ENCODE data around the gene ANAPC1. TPM values are rescaled to one million over a fixed set of nuclear protein-coding genes. Genes with fewer than 3 reads are reported as not detected.
"Not testable (repeated sequence)": the region's sequence is repeated elsewhere in the genome, so short reads cannot be mapped to it uniquely, and the experiment has no call there.

Gene ANAPC1
- total RNA-seq, 2 donors from 2014 or later = 74.5 to 79.9 TPM

DNA sequence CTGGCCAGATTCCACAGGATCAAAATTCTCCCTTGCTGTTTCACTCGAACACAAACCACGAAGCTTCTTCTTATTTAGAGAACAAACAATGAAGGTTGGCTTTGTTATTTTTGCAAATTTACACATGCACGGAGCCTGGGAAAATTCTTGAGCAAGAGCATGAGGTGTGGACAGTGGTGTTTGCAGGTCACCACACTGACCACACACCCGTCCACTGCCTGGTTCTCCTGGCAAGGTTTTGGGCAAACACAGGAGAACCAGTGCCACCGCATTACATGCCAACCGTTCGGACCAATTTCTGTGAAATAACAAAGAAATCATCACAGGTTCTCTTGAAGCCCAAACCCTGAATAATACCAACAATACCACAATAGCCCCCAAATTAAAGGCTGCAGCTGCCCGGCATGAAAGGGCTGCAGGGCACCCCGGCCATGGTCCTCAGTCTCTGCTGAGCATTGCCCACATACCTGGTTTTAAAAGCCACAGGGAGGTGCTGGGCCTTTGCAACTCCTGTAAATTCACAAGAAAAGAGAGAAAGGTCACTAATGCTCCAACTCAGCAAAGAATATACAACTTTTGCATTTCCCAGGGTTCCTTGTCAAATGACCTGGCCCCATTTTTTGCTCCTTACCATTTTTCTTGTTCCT is 154.1 kb downstream of the ANAPC1 start:
- not testable (repeated sequence) for H3K9me3 Mint-ChIP-seq; H3K27ac Mint-ChIP-seq; H3K4me3 ChIP-seq (ENCODE audit: low read length); H3K36me3 ChIP-seq (ENCODE audit: control insufficient read depth, insufficient read depth, low read length); H3K4me1 ChIP-seq (ENCODE audit: control insufficient read depth, insufficient read depth, low read length); H3K9me3 ChIP-seq (ENCODE audit: control insufficient read depth, low read length); DNase-seq; H3K4me1 Mint-ChIP-seq; H3K4me3 Mint-ChIP-seq; H3K36me3 Mint-ChIP-seq (ENCODE audit: low read depth); H3K9ac ChIP-seq (ENCODE audit: extremely low read depth, low read length, poor library complexity, severe bottlenecking); H3K27me3 Mint-ChIP-seq (ENCODE audit: insufficient read depth); H3K27me3 ChIP-seq (ENCODE audit: control insufficient read depth, insufficient read depth, low read length, poor library complexity, severe bottlenecking); H3K27ac ChIP-seq (ENCODE audit: low read depth, low read length)
- WGBS, 2 experiments (ENCODE audit: insufficient coverage in 1 of 2, insufficient read length in 1 of 2) = no CpG with 5 or more reads among the region's 9 CpGs

DNA sequence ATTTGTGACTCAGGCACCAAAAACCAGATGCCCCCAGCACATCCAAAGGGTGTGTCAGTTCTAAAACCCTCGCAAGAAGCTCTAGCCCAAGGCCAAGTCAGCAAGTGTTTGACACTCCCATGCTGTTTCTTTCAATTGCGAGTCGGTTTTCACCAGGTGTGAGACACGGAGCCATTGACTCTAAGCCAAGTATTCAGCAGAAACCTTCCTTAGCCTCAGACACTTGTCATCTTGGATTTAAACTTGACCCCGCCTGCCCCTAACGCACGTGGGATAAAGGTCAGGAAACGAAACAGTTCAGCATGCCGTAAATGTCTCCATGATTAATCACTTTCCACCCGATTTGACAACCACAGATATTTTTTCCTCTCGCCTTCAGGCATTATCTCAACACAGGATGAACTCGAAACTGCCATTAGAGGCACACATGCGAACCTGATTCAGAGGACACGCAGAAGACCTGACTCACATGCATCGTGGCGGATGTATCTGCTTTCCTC is 156.3 kb downstream of the ANAPC1 start:
- peak; percentile 58 for DNase-seq
- 71 to 84% methylated on average over 3 to 7 of the region's 16 CpGs for WGBS, 2 experiments (ENCODE audit: insufficient coverage in 1 of 2, insufficient read length in 1 of 2)
- H3K27ac ChIP-seq (ENCODE audit: low read depth, low read length); H3K36me3 ChIP-seq (ENCODE audit: control insufficient read depth, insufficient read depth, low read length); H3K4me1 Mint-ChIP-seq; H3K27me3 ChIP-seq (ENCODE audit: control insufficient read depth, insufficient read depth, low read length, poor library complexity, severe bottlenecking); H3K4me3 Mint-ChIP-seq; H3K36me3 Mint-ChIP-seq (ENCODE audit: low read depth); H3K4me3 ChIP-seq (ENCODE audit: low read length); H3K4me1 ChIP-seq (ENCODE audit: control insufficient read depth, insufficient read depth, low read length); H3K9ac ChIP-seq (ENCODE audit: extremely low read depth, low read length, poor library complexity, severe bottlenecking); H3K27ac Mint-ChIP-seq; H3K9me3 Mint-ChIP-seq; H3K27me3 Mint-ChIP-seq (ENCODE audit: insufficient read depth); H3K9me3 ChIP-seq (ENCODE audit: control insufficient read depth, low read length): not testable (repeated sequence)

GRCh38 chr2:111725742-111726141 is 158.3 kb downstream of the ANAPC1 start:
- H3K4me3 ChIP-seq (ENCODE audit: low read length); H3K27me3 Mint-ChIP-seq (ENCODE audit: insufficient read depth); H3K36me3 Mint-ChIP-seq (ENCODE audit: low read depth); H3K36me3 ChIP-seq (ENCODE audit: control insufficient read depth, insufficient read depth, low read length); H3K27ac ChIP-seq (ENCODE audit: low read depth, low read length); H3K4me1 Mint-ChIP-seq; H3K9ac ChIP-seq (ENCODE audit: extremely low read depth, low read length, poor library complexity, severe bottlenecking); H3K4me1 ChIP-seq (ENCODE audit: control insufficient read depth, insufficient read depth, low read length); H3K4me3 Mint-ChIP-seq; H3K9me3 Mint-ChIP-seq; H3K27ac Mint-ChIP-seq; H3K27me3 ChIP-seq (ENCODE audit: control insufficient read depth, insufficient read depth, low read length, poor library complexity, severe bottlenecking); H3K9me3 ChIP-seq (ENCODE audit: control insufficient read depth, low read length): not testable (repeated sequence)
- DNase-seq = peak; percentile 52
- TF ChIP-seq CTCF (conservative IDR thresholded peaks at IDR 0.05) = peak; percentile 64
- 83% methylated on average over 1 of the region's 6 CpGs; no CpG with 5 or more reads in 1 of the 2 experiments for WGBS, 2 experiments (ENCODE audit: insufficient coverage in 1 of 2, insufficient read length in 1 of 2)

- DNase-seq; H3K27ac Mint-ChIP-seq; H3K9ac ChIP-seq (ENCODE audit: extremely low read depth, low read length, poor library complexity, severe bottlenecking); H3K27me3 ChIP-seq (ENCODE audit: control insufficient read depth, insufficient read depth, low read length, poor library complexity, severe bottlenecking); H3K4me1 Mint-ChIP-seq; H3K9me3 Mint-ChIP-seq; H3K36me3 Mint-ChIP-seq (ENCODE audit: low read depth); H3K27ac ChIP-seq (ENCODE audit: low read depth, low read length); H3K9me3 ChIP-seq (ENCODE audit: control insufficient read depth, low read length); H3K27me3 Mint-ChIP-seq (ENCODE audit: insufficient read depth); H3K36me3 ChIP-seq (ENCODE audit: control insufficient read depth, insufficient read depth, low read length); H3K4me1 ChIP-seq (ENCODE audit: control insufficient read depth, insufficient read depth, low read length); H3K4me3 ChIP-seq (ENCODE audit: low read length); H3K4me3 Mint-ChIP-seq: not testable (repeated sequence)
- 67 to 83% methylated on average over 1 to 3 of the region's 9 CpGs for WGBS, 2 experiments (ENCODE audit: insufficient coverage in 1 of 2, insufficient read length in 1 of 2)
These were observed 164.4 kb downstream of the ANAPC1 start for GRCh38 chr2:111719610-111720009.

Small RNA genes lying within 50 kb of the gene (microRNA-seq; reads per million reads assigned to microRNA genes)
- not detected for gene MIR4771-2 (ENCODE audit: borderline microRNAs expressed)

Other genes starting within 250 kb of the ANAPC1 start
- 10 to 100 TPM; 22.3 to 36.6 TPM for gene MERTK, start 14.4 kb upstream of the ANAPC1 start, total RNA-seq
- gene TMEM87B, start 171.1 kb upstream of the ANAPC1 start, total RNA-seq = 10 to 100 TPM; 20.2 to 22.3 TPM

Measured in endodermal cell (in vitro differentiated cells).